K562 (cell line): Measurements from ENCODE around the gene MYOCD.

Experiments used
- MYC ChIP-seq, 2 experiments: fragments of 250-450 bp in 1 of 2; sonication (Bioruptor Pico) in 1 of 2; IDR thresholded peaks; 2 replicates each; pipeline versions ENCODE4 v1.5.1 to v1.6.1; 2012 to 2021; ENCODE audit warnings: low read depth in 2 of 2, borderline replicate concordance in 1 of 2, improper control_type of control experiment in 1 of 2, low read length in 1 of 2, mild to moderate bottlenecking in 1 of 2, moderate library complexity in 1 of 2
- TAF15 ChIP-seq: fragments of 200-400 bp; formaldehyde crosslinking; IDR thresholded peaks from 2 replicates; pipeline ENCODE4 v1.6.1; 2017; ENCODE audit warnings: mild to moderate bottlenecking, low read depth, low read length, moderate library complexity

DNA sequence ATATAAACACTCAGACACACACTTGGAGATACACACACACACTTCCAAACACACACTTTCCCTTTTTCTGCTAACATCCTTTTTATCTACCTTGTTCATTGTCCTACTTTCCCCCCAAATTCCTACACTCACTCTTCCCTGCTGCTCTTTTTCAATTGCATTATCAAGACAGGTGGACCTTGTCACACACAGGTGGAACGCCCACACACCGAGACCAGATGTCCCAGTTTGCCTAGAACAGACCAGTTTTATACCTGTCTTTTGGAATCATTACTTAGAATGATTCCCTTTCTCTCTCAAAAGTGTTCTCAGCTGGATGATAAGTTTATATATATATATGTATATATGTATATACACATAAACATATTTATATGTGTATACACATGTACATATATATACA, 72.9 kb downstream of the MYOCD start:
- no peak for TF ChIP-seq MYC (IDR thresholded peaks at IDR 0.05; ENCODE audit: low read depth, low read length)
- no peak for TF ChIP-seq MYC (CRISPR knock-in tag; IDR thresholded peaks at IDR 0.05; ENCODE audit: borderline replicate concordance, low read depth)
- TF ChIP-seq TAF15 = no peak
